Panc1 (cell line): Measurements from ENCODE around the gene IVD. TPM values are rescaled to one million over a fixed set of nuclear protein-coding genes. Genes with fewer than 3 reads are reported as not detected.

Experiments used
- ATAC-seq: fragments of 200-7000 bp; cut with Tn5 transposase; 2 replicates; pipeline ENCODE4 v1.9.1; 2020; ENCODE audit warnings: mild to moderate bottlenecking, moderate library complexity
- BruUV-seq: library from RNA; stranded (reverse); fragments of 400-500 nt; replicated peaks from 2 replicates; lab custom pipeline; 2021; lab: Mats Ljungman, UMichigan
- CTCF ChIA-PET: fragments of 300-600 bp; sonication (Branson Sonifier 250); formaldehyde crosslinking; loops from one replicate; lab custom pipeline; 2022; ENCODE audit warnings: antibody characterized with exemption; lab: Charles Lee
- POLR2A ChIA-PET: fragments of 300-600 bp; sonication (Branson Sonifier 250); formaldehyde crosslinking; loops from one replicate; lab custom pipeline; 2022; ENCODE audit warnings: antibody characterized with exemption; lab: Charles Lee
- DNase-seq: peaks from one replicate; pipeline ENCODE4 v3.0.0-alpha.2; 2010; ENCODE audit warnings: low read depth, low spot score
- H3K27ac ChIP-seq: 2 replicates; pipeline ENCODE4 v1.5.1; 2011; ENCODE audit warnings: mild to moderate bottlenecking, low read length, inconsistent platforms
- H3K27me3 ChIP-seq: fragments of 200-500 bp; sonication (Bioruptor generic); 2 replicates; pipeline ENCODE4 v1.6.0; 2014; ENCODE audit warnings: low read length, inconsistent platforms; ENCODE audit not compliant: control insufficient read depth, insufficient read depth
- H3K36me3 ChIP-seq: fragments of 200-500 bp; sonication (Bioruptor generic); 2 replicates; pipeline ENCODE4 v1.5.1; 2014; ENCODE audit warnings: inconsistent platforms, mild to moderate bottlenecking, low read length, moderate library complexity; ENCODE audit not compliant: control insufficient read depth, insufficient read depth
- H3K4me1 ChIP-seq: 2 replicates; pipeline ENCODE4 v1.5.1; 2011; ENCODE audit warnings: inconsistent platforms, mild to moderate bottlenecking, low read length, moderate library complexity; ENCODE audit not compliant: control insufficient read depth, insufficient read depth
- H3K4me3 ChIP-seq, 2 experiments: 2 replicates each; pipeline ENCODE4 v1.5.1; 2011 to 2012; ENCODE audit warnings: low read depth in 2 of 2, low read length in 2 of 2, mild to moderate bottlenecking in 2 of 2, inconsistent platforms in 1 of 2, moderate library complexity in 1 of 2
- H3K9me3 ChIP-seq: fragments of 200-500 bp; sonication (Bioruptor generic); 2 replicates; pipeline ENCODE4 v1.5.1; 2014; ENCODE audit warnings: low read depth, mild to moderate bottlenecking, inconsistent platforms, low read length, moderate library complexity; ENCODE audit not compliant: control insufficient read depth, insufficient read depth
- POLR2AphosphoS5 ChIP-seq: IDR thresholded peaks from 2 replicates; pipeline ENCODE4 v1.6.1; 2012; ENCODE audit warnings: mild to moderate bottlenecking, low read depth, low read length, moderate library complexity
- SIN3A ChIP-seq: IDR thresholded peaks from 2 replicates; pipeline ENCODE4 v1.6.1; 2012; ENCODE audit warnings: low read depth, mild to moderate bottlenecking, low read length, moderate library complexity, borderline replicate concordance; ENCODE audit not compliant: insufficient read depth
- TCF7L2 ChIP-seq: IDR thresholded peaks from 2 replicates; pipeline ENCODE4 v1.6.1; 2011; ENCODE audit warnings: mild to moderate bottlenecking, low read depth, low read length, inconsistent platforms
- in situ Hi-C: cut with HindIII; loops from 2 replicates; pipeline ENCODE4 v1.10.0; 2016; ENCODE audit warnings: low sequenced_read_pairs, low pct_unique_long_range_greater_than_20kb
- intact Hi-C: fragments of 100-400 bp; cut with micrococcal nuclease; formaldehyde crosslinking; loops from one replicate; pipeline ENCODE4 v1.10.0; 2022; ENCODE audit not compliant: unreplicated experiment
- total RNA-seq: library from RNA; stranded (reverse); gene quantifications from one replicate; pipeline ENCODE4 v1.2.1, GENCODE V29; 2021; ENCODE audit not compliant: unreplicated experiment
- TF ChIP-seq, protein P1 (sequence below): fragments of 450-650 bp; IDR thresholded peaks from 2 replicates; pipeline ENCODE4 v1.5.1; 2017; ENCODE audit warnings: mild to moderate bottlenecking
- TF ChIP-seq, protein P2 (sequence below), 2 experiments: IDR thresholded peaks; 2 replicates each; pipeline ENCODE4 v1.6.1; 2011 to 2012; ENCODE audit warnings: low read depth in 2 of 2, control low read depth in 1 of 2, low read length in 1 of 2, mild to moderate bottlenecking in 1 of 2, moderate library complexity in 1 of 2; ENCODE audit not compliant: insufficient read depth in 1 of 2

IVD gene
- total RNA-seq, 1 experiment from 2014 or later = 74.6 TPM

DNA sequence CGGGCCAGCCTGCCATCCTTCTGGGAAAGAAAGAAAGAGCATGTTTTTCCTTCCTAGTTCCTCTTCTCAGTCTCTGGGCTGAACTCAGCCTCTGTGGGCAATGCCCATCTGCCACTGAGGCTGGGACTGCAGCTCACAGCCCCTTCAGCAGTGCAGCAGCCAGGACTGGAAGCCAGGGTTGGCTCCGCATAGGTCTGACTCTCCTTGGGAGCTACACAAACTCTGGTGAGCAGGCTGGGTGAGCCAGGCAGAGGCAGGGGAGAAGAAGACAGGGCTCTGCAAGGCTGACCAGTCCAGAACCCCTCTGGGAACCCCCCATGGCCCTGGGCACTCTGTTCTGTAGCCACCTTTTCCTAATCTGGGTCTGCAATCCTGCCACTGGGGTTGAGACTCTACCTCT is 44.0 kb upstream of the IVD start:
- H3K4me3 ChIP-seq = no peak overlapping the region
- H3K9me3 ChIP-seq = no peaks in the 10 kb centered on the region
- H3K27ac ChIP-seq = no peak overlapping the region
- in situ Hi-C loops = no loop called here
- no peaks in the 10 kb centered on the region for H3K36me3 ChIP-seq
- CTCF ChIA-PET = no interaction called here
- H3K4me1 ChIP-seq = no peaks in the 10 kb centered on the region
- intact Hi-C loops = no loop called here
- no peak for DNase-seq
- POLR2A ChIA-PET = interaction anchor here (0.6 kb wide), 1 partner anchor 61 kb away, joined by 5 read pairs; no protein-coding TSS in a partner anchor
- TF ChIP-seq, protein P1, sequence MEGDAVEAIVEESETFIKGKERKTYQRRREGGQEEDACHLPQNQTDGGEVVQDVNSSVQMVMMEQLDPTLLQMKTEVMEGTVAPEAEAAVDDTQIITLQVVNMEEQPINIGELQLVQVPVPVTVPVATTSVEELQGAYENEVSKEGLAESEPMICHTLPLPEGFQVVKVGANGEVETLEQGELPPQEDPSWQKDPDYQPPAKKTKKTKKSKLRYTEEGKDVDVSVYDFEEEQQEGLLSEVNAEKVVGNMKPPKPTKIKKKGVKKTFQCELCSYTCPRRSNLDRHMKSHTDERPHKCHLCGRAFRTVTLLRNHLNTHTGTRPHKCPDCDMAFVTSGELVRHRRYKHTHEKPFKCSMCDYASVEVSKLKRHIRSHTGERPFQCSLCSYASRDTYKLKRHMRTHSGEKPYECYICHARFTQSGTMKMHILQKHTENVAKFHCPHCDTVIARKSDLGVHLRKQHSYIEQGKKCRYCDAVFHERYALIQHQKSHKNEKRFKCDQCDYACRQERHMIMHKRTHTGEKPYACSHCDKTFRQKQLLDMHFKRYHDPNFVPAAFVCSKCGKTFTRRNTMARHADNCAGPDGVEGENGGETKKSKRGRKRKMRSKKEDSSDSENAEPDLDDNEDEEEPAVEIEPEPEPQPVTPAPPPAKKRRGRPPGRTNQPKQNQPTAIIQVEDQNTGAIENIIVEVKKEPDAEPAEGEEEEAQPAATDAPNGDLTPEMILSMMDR = no peak
- TF ChIP-seq, protein P2, sequence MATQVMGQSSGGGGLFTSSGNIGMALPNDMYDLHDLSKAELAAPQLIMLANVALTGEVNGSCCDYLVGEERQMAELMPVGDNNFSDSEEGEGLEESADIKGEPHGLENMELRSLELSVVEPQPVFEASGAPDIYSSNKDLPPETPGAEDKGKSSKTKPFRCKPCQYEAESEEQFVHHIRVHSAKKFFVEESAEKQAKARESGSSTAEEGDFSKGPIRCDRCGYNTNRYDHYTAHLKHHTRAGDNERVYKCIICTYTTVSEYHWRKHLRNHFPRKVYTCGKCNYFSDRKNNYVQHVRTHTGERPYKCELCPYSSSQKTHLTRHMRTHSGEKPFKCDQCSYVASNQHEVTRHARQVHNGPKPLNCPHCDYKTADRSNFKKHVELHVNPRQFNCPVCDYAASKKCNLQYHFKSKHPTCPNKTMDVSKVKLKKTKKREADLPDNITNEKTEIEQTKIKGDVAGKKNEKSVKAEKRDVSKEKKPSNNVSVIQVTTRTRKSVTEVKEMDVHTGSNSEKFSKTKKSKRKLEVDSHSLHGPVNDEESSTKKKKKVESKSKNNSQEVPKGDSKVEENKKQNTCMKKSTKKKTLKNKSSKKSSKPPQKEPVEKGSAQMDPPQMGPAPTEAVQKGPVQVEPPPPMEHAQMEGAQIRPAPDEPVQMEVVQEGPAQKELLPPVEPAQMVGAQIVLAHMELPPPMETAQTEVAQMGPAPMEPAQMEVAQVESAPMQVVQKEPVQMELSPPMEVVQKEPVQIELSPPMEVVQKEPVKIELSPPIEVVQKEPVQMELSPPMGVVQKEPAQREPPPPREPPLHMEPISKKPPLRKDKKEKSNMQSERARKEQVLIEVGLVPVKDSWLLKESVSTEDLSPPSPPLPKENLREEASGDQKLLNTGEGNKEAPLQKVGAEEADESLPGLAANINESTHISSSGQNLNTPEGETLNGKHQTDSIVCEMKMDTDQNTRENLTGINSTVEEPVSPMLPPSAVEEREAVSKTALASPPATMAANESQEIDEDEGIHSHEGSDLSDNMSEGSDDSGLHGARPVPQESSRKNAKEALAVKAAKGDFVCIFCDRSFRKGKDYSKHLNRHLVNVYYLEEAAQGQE (IDR thresholded peaks at IDR 0.05; ENCODE audit: insufficient read depth in 1 of 2, low read depth in 2 of 2, low read length in 1 of 2) = no peak
- no peak for TF ChIP-seq POLR2AphosphoS5
- no peaks in the 10 kb centered on the region for H3K27me3 ChIP-seq
- no TSS peak for BruUV-seq
- ATAC-seq = no peak

DNA sequence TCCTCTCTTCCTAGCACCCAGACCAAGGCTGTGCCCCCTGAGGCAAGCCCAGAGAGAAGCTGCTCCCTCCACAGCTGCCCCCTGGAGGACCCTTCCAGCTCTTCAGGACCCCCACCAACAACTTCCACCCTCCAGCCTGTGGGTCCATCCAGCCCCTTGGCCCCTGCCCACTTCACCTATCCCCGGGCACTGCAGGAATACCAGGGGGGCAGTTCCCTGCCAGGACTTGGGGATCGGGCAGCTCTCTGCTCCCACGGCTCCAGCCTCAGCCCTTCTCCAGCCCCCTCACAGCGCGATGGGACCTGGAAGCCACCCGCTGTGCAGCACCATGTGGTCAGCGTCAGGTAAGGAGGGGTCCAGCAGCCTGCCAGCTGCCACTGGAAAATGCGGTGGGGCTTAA is 42.0 kb upstream of the IVD start:
- Histone ChIP-seq H3K27me3 (no peaks in the 10 kb centered on the region), H3K4me3 (no peak overlapping the region), H3K27ac (no peak overlapping the region), H3K4me1 (no peaks in the 10 kb centered on the region), H3K9me3 (no peaks in the 10 kb centered on the region), H3K36me3 (no peaks in the 10 kb centered on the region)
- in situ Hi-C loops = no loop called here
- ChIA-PET CTCF (no interaction called here), POLR2A (no interaction called here)
- TF ChIP-seq TCF7L2 (no peak), POLR2AphosphoS5 (no peak), SIN3A (no peak)
- TF ChIP-seq, protein P1 = no peak
- TF ChIP-seq, protein P2 (IDR thresholded peaks at IDR 0.05; ENCODE audit: insufficient read depth in 1 of 2, low read depth in 2 of 2, low read length in 1 of 2) = no peak
- BruUV-seq = no TSS peak
- ATAC-seq (no peak), DNase-seq (no peak)
- intact Hi-C loops = no loop called here
